HG02798 (cell line): ENCODE measurements around the gene NR1H4.
"Not testable (repeated sequence)": the region's sequence is repeated elsewhere in the genome, so short reads cannot be mapped to it uniquely, and the experiment has no call there.

ENCODE experiments used
- ATAC-seq: cut with Tn5 transposase; IDR thresholded peaks from one replicate; pipeline ENCODE4 v1.9.1; 2021; ENCODE audit warnings: mild to moderate bottlenecking; ENCODE audit not compliant: unreplicated experiment, poor library complexity

The NR1H4 gene

GRCh38 chr12:100564905-100565467 is 91.3 kb downstream of the NR1H4 start:
- no peak for ATAC-seq

GRCh38 chr12:100565987-100566545 is 92.4 kb downstream of the NR1H4 start:
- no peak for ATAC-seq

GRCh38 chr12:100566887-100567637 is 93.4 kb downstream of the NR1H4 start:
- peak; percentile 98 for ATAC-seq

GRCh38 chr12:100567945-100568344 is 94.3 kb downstream of the NR1H4 start:
- ATAC-seq = peak; percentile 12

- ATAC-seq = no peak
Observed at GRCh38 chr12:100572184-100572583, 98.5 kb downstream of the NR1H4 start.

- peak; percentile 99 for ATAC-seq
Observed at GRCh38 chr12:100573292-100574186, 99.9 kb downstream of the NR1H4 start, which contains the start of gene GAS2L3. Gene GAS2L3 (plus strand): TSS chr12:100573684. CDS start chr12:100594905, 21,221 bp downstream.

GRCh38 chr12:100574187-100575074 is 100.8 kb downstream of the NR1H4 start:
- ATAC-seq = no peak

GRCh38 chr12:100576331-100577036 is 102.8 kb downstream of the NR1H4 start:
- ATAC-seq = no peak

- ATAC-seq = no peak
Observed at GRCh38 chr12:100578923-100579322, 105.3 kb downstream of the NR1H4 start.

GRCh38 chr12:100579844-100580243 is 106.2 kb downstream of the NR1H4 start:
- no peak for ATAC-seq

- ATAC-seq = no peak
Observed at GRCh38 chr12:100584256-100584655, 110.6 kb downstream of the NR1H4 start.

- ATAC-seq = no peak
Observed at GRCh38 chr12:100591979-100592378, 118.3 kb downstream of the NR1H4 start.

- no peak for ATAC-seq
Observed at GRCh38 chr12:100593490-100593889, 119.8 kb downstream of the NR1H4 start.

GRCh38 chr12:100601626-100602025 is 128.0 kb downstream of the NR1H4 start:
- ATAC-seq = no peak

- ATAC-seq = not testable (repeated sequence)
Observed at GRCh38 chr12:100602997-100603396, 129.3 kb downstream of the NR1H4 start.

GRCh38 chr12:100608776-100609175 is 135.1 kb downstream of the NR1H4 start:
- no peak for ATAC-seq

GRCh38 chr12:100610666-100611430 is 137.2 kb downstream of the NR1H4 start:
- ATAC-seq = no peak

GRCh38 chr12:100612606-100613005 is 138.9 kb downstream of the NR1H4 start:
- ATAC-seq = no peak
